DMS 273 treated with DMSO at 0.1 percent for 48 hours (cell line): ENCODE data around the gene APBA1.

Source experiments
- DNase-seq: peaks from one replicate; lab custom pipeline; 2025; lab: John Stamatoyannopoulos, UW

APBA1 gene

GRCh38 chr9:69397384-69398214 lies 274.6 kb downstream of the APBA1 start:
- no peak for DNase-seq

DNA sequence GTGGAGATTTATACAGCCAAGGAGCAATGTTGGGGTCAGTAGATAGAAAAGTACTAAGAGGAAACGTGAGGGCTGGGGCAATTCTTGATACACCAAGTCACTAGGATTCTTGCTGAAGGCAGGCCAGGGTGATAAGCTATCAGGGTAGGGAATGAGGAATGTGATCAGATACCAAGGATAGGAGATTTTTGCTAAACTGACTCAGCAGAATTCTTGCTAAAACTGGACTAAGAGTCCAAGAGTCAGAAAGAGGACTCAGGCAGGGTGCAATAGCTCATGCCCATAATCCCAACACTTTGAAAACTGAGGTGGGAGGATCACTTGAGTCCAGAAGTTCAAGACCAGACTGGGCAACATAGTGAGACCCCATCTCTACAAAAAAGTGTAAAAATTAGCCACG lies 275.4 kb downstream of the APBA1 start:
- no peak for DNase-seq

DNA sequence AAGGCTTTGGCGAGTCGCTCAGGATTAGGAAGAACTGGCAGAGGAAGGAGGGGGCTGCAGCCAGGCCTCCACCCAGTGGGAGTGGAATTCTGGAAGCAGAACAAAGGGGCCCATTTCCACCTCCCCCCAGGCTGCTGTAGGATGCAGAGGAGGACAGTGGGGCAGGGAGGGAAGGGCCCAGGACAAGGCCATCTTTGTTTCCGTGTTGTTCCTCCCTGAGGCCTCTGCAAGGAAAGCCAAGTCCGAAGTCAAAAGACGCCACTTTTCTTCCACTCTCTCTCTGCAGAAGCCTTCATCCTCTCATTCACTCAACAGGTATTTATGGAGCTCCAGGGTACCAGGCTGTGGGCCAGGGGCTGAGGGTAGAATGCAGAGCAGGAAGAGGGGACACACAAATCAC lies 276.5 kb downstream of the APBA1 start:
- DNase-seq: no peak

DNA sequence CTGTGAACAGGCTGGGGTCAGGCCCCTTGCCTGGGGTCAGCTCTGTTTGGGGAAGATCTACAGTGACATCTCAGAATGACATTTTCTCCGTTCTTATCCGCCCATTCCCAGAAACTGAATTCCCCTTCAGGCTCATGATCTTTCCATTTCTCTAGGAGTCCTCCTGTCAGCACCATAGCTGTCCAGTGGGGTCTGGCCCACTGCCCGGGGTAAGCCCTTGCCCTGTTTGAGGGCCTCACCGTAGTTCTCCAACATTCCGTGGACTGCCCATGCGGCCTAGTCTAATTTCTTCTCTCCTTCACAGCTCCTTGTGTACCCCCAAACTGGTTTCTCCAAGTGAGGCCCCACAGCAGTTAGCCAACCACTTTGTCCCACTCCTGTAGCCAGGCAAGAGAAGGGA lies 278.7 kb downstream of the APBA1 start:
- no peak for DNase-seq

DNA sequence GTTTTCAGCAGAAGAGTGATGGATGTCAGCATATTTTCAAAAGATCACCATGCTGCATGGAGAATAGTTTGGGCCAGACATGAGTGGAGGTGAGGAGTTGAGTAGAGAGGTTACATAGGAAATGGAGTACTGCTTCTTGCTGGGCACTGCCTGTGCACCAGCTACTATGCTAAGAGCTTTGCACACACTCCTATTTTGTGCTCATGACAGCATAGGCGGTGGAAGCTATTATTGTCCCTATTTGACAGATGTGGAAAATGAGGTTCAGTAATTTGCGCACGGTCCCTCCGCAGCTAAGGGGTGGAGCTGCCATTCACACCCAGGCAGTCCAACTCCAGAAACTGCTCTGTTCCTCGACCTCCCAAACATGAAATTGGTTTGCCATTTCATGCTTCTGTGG lies 279.3 kb downstream of the APBA1 start:
- DNase-seq: no peak

GRCh38 chr9:69391946-69392345 lies 280.2 kb downstream of the APBA1 start:
- no peak for DNase-seq

- DNase-seq: no peak
Observed at GRCh38 chr9:69391487-69391886, 280.7 kb downstream of the APBA1 start.

- DNase-seq: no peak
Observed at GRCh38 chr9:69389437-69389995, 282.7 kb downstream of the APBA1 start.

GRCh38 chr9:69388596-69388995 lies 283.6 kb downstream of the APBA1 start:
- no peak for DNase-seq

- no peak for DNase-seq
Observed at GRCh38 chr9:69386651-69387050, 285.5 kb downstream of the APBA1 start.

GRCh38 chr9:69385581-69386033 lies 286.6 kb downstream of the APBA1 start:
- DNase-seq: no peak

DNA sequence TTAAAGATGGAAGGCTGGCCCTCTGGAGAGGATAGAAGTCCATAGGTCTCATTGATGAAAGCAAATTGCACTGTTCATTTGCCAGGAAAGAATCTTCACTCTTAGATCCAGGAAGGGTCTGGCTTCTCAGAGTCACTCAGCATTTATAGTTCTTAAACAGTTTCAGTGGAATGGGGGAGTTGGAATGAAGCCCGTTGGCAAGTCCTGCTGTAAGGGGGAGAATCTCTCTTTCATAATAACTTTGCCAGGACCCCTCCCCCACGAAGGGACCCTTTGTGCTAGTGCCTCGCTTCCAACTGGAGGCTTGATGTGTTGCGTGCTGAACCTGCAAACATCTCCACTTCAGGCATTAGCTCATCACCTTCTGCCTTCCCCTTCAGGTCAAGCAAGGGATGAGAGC lies 290.0 kb downstream of the APBA1 start:
- DNase-seq: no peak

DNA sequence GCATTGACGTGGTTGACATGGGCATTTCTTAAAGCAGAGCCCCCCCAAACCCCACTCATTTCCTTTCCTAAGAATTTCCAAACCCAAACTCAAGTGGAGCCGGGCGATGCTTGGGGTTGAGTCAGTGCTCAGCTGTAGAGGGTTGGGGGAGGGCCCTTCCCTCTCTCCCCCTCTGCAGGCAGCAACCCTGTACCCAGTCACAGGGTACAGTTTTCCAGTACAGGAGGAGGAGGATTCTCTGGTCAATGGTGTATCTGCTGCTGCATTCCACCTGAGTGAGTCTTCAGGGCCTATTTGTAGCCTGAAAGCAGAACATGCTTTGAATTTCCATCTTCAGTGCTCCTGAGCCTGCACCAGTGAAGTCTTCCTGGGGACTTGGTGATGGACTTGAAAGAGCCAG lies 291.4 kb downstream of the APBA1 start:
- DNase-seq: no peak

GRCh38 chr9:69380301-69380700 lies 291.9 kb downstream of the APBA1 start:
- no peak for DNase-seq

GRCh38 chr9:69379270-69379982 lies 292.7 kb downstream of the APBA1 start:
- no peak for DNase-seq

- no peak for DNase-seq
Observed at GRCh38 chr9:69377981-69378380, 294.2 kb downstream of the APBA1 start.
